Neural progenitor cell (in vitro differentiated cells): ENCODE data around the gene UBE2Q1.

Experiments used
- EZH2 ChIP-seq: fragments of 200-600 bp; sonication (generic); IDR thresholded peaks from 2 replicates; pipeline ENCODE4 v1.6.1; 2017; ENCODE audit warnings: antibody characterized with exemption, mild to moderate bottlenecking, moderate library complexity
- TF ChIP-seq, protein P1 (sequence below): fragments of 200-600 bp; sonication (generic); IDR thresholded peaks from 2 replicates; pipeline ENCODE4 v1.5.1; 2017; ENCODE audit warnings: antibody characterized with exemption, mild to moderate bottlenecking

DNA sequence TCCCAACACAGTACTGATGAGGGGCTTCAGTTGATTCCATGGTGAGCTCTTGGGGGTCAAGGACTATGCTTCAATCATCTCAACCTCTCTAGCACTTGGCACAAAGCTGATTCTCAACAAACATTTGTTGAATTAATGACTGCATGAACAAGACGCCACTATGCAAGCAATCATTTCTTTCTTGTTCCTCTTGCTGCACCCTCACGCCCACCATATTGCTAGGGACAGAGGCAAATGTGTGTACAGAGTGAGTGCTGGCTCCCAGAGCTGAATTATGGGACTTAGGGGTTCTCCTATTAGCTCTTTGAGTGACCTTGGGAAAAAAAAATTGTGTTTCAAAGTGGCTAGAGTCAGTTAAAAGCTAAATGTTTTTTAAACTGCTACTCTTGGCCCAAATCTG lies 47.1 kb upstream of the UBE2Q1 start:
- TF ChIP-seq, protein P1, sequence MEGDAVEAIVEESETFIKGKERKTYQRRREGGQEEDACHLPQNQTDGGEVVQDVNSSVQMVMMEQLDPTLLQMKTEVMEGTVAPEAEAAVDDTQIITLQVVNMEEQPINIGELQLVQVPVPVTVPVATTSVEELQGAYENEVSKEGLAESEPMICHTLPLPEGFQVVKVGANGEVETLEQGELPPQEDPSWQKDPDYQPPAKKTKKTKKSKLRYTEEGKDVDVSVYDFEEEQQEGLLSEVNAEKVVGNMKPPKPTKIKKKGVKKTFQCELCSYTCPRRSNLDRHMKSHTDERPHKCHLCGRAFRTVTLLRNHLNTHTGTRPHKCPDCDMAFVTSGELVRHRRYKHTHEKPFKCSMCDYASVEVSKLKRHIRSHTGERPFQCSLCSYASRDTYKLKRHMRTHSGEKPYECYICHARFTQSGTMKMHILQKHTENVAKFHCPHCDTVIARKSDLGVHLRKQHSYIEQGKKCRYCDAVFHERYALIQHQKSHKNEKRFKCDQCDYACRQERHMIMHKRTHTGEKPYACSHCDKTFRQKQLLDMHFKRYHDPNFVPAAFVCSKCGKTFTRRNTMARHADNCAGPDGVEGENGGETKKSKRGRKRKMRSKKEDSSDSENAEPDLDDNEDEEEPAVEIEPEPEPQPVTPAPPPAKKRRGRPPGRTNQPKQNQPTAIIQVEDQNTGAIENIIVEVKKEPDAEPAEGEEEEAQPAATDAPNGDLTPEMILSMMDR, result no peak
- no peak for TF ChIP-seq EZH2
